OCI-LY3 (cell line): ENCODE results near the gene TEX22.

Experiments used
- H2AFZ ChIP-seq: fragments of 200-600, 300-600 bp; shearing (Covaris generic); 2 replicates; pipeline ENCODE4 v1.6.0; 2014; ENCODE audit warnings: antibody characterized with exemption, low read depth, low read length
- H3K27ac ChIP-seq: fragments of 200-600, 300-600 bp; sonication (generic); 2 replicates; pipeline ENCODE4 v1.5.1; 2014; ENCODE audit warnings: mild to moderate bottlenecking, low read length, moderate library complexity, mixed read lengths
- H3K27me3 ChIP-seq: fragments of 200-600, 300-600 bp; sonication (generic); 2 replicates; pipeline ENCODE4 v1.6.1; 2014; ENCODE audit warnings: low read depth, low read length, mixed read lengths
- H3K36me3 ChIP-seq: fragments of 200-600, 300-600 bp; sonication (generic); replicated peaks from 2 replicates; pipeline ENCODE3; 2014; ENCODE audit warnings: low read depth, low read length, mixed read lengths
- H3K4me1 ChIP-seq: fragments of 300-600, 200-600 bp; sonication (generic); 2 replicates; pipeline ENCODE4 v1.6.1; 2014; ENCODE audit warnings: low read length, mixed read lengths
- H3K4me2 ChIP-seq: fragments of 200-600, 300-600 bp; sonication (generic); 2 replicates; pipeline ENCODE4 v1.6.1; 2014; ENCODE audit warnings: low read length, mixed read lengths
- H3K4me3 ChIP-seq: fragments of 300-600, 200-600 bp; sonication (generic); 2 replicates; pipeline ENCODE4 v1.5.1; 2014; ENCODE audit warnings: antibody characterized with exemption, mild to moderate bottlenecking, low read length, moderate library complexity
- H3K79me2 ChIP-seq: fragments of 300-600, 200-600 bp; shearing (Covaris generic); 2 replicates; pipeline ENCODE4 v1.6.1; 2014; ENCODE audit warnings: mild to moderate bottlenecking, low read length, mixed read lengths
- H3K9ac ChIP-seq: fragments of 300-600, 200-600 bp; shearing (Covaris generic); 2 replicates; pipeline ENCODE4 v1.6.0; 2014; ENCODE audit warnings: mild to moderate bottlenecking, low read length, moderate library complexity
- H3K9me3 ChIP-seq: fragments of 200-600, 300-600 bp; shearing (Covaris generic); 2 replicates; pipeline ENCODE4 v1.6.1; 2014; ENCODE audit warnings: low read length, mixed read lengths; ENCODE audit not compliant: insufficient read depth
- H4K20me1 ChIP-seq: fragments of 200-600, 300-600 bp; sonication (generic); 2 replicates; pipeline ENCODE4 v1.6.1; 2016; ENCODE audit warnings: low read length, mixed read lengths; ENCODE audit not compliant: insufficient read depth
- CTCF ChIP-seq: fragments of 200-600, 300-600 bp; sonication (generic); IDR thresholded peaks from 2 replicates; pipeline ENCODE4 v1.5.1; 2014; ENCODE audit warnings: antibody characterized with exemption, low read length, low read depth
- EZH2phosphoT487 ChIP-seq: fragments of 200-600 bp; shearing (Covaris generic); IDR thresholded peaks from 2 replicates; pipeline ENCODE4 v1.6.1; 2018; ENCODE audit warnings: antibody characterized with exemption, mixed run types, low read depth

TEX22 gene

GRCh38 chr14:105389534-105389933, 8.8 kb upstream of the TEX22 start:
- H3K36me3 ChIP-seq, result no peaks in the 10 kb centered on the region
- H3K4me2 ChIP-seq, result no peak overlapping the region
- no peak overlapping the region for H3K9ac ChIP-seq
- no peak overlapping the region for H2AFZ ChIP-seq
- peaks cover 7% of the 10 kb centered on the region for H3K4me1 ChIP-seq
- no peak overlapping the region for H3K27ac ChIP-seq
- H3K27me3 ChIP-seq, result no peaks in the 10 kb centered on the region
- no peaks in the 10 kb centered on the region for H3K79me2 ChIP-seq
- no peaks in the 10 kb centered on the region for H3K9me3 ChIP-seq
- H3K4me3 ChIP-seq, result no peak overlapping the region
- no peak for TF ChIP-seq CTCF
- no peak for TF ChIP-seq EZH2phosphoT487
- H4K20me1 ChIP-seq, result no peaks in the 10 kb centered on the region

- Histone ChIP-seq H3K9ac (no peak overlapping the region), H3K27me3 (no peaks in the 10 kb centered on the region), H3K27ac (no peak overlapping the region), H3K36me3 (no peaks in the 10 kb centered on the region), H4K20me1 (no peaks in the 10 kb centered on the region), H3K4me3 (no peak overlapping the region), H3K4me1 (peaks cover 7% of the 10 kb centered on the region), H3K79me2 (no peaks in the 10 kb centered on the region), H2AFZ (no peak overlapping the region), H3K4me2 (no peak overlapping the region), H3K9me3 (no peaks in the 10 kb centered on the region)
- TF ChIP-seq CTCF (no peak), EZH2phosphoT487 (no peak)
Observed at GRCh38 chr14:105389976-105390848, 8.1 kb upstream of the TEX22 start.

GRCh38 chr14:105390849-105391500, 7.4 kb upstream of the TEX22 start:
- Histone ChIP-seq H3K36me3 (no peaks in the 10 kb centered on the region), H4K20me1 (no peaks in the 10 kb centered on the region), H3K9me3 (no peaks in the 10 kb centered on the region), H3K4me3 (no peak overlapping the region), H3K4me1 (peaks cover 7% of the 10 kb centered on the region), H3K4me2 (no peak overlapping the region), H2AFZ (no peak overlapping the region), H3K9ac (no peak overlapping the region), H3K27ac (no peak overlapping the region), H3K79me2 (no peaks in the 10 kb centered on the region), H3K27me3 (no peaks in the 10 kb centered on the region)
- TF ChIP-seq EZH2phosphoT487 (no peak), CTCF (no peak)

GRCh38 chr14:105391541-105391940, 6.8 kb upstream of the TEX22 start:
- TF ChIP-seq EZH2phosphoT487 (no peak), CTCF (no peak)
- Histone ChIP-seq H2AFZ (no peak overlapping the region), H3K4me3 (no peak overlapping the region), H3K4me1 (peaks cover 7% of the 10 kb centered on the region), H3K9ac (no peak overlapping the region), H3K27me3 (no peaks in the 10 kb centered on the region), H3K79me2 (no peaks in the 10 kb centered on the region), H3K36me3 (no peaks in the 10 kb centered on the region), H3K9me3 (no peaks in the 10 kb centered on the region), H3K27ac (no peak overlapping the region), H3K4me2 (no peak overlapping the region), H4K20me1 (no peaks in the 10 kb centered on the region)
